IMR-90 (cell line): ENCODE measurements around the gene CHD9. TPM values are rescaled to one million over a fixed set of nuclear protein-coding genes. Genes with fewer than 3 reads are reported as not detected.

ENCODE experiments used
- ATAC-seq: fragments of 200-7000 bp; cut with Tn5 transposase; 2 replicates; pipeline ENCODE4 v1.9.1; 2020; ENCODE audit warnings: low read depth, mild to moderate bottlenecking, moderate library complexity
- BruUV-seq: library from RNA; stranded (reverse); fragments of 400-500 nt; replicated peaks from 2 replicates; lab custom pipeline; 2021; lab: Mats Ljungman, UMichigan
- CTCF ChIA-PET: fragments of 300-600 bp; formaldehyde crosslinking; extraction: SDS; loops from one replicate; lab custom pipeline; 2021; ENCODE audit warnings: antibody characterized with exemption; lab: Yijun Ruan, JAX
- POLR2A ChIA-PET: fragments of 300-600 bp; sonication (Branson Sonifier 250); formaldehyde crosslinking; loops from one replicate; lab custom pipeline; 2022; ENCODE audit warnings: antibody characterized with exemption; ENCODE audit not compliant: unreplicated experiment; lab: Charles Lee
- DNase-seq: peaks from one replicate; pipeline ENCODE4 v3.0.0; 2013
- H2AFZ ChIP-seq: replicated peaks from 2 replicates; pipeline ENCODE3; 2013; ENCODE audit warnings: low read length, mild to moderate bottlenecking; ENCODE audit not compliant: poor library complexity
- H2AK5ac ChIP-seq: 2 replicates; pipeline ENCODE4 v1.6.1; 2013; ENCODE audit warnings: low read depth, low read length, inconsistent platforms
- H2AK9ac ChIP-seq: replicated peaks from 2 replicates; pipeline ENCODE3; 2013; ENCODE audit warnings: mild to moderate bottlenecking, low read depth, low read length, moderate library complexity; ENCODE audit not compliant: poor library complexity
- H2BK120ac ChIP-seq: 2 replicates; pipeline ENCODE4 v1.6.1; 2013; ENCODE audit warnings: low read depth, low read length, inconsistent platforms
- H2BK15ac ChIP-seq: 3 replicates; pipeline ENCODE4 v1.6.1; 2013; ENCODE audit warnings: low read depth, low read length, inconsistent platforms
- H2BK20ac ChIP-seq: 2 replicates; pipeline ENCODE4 v1.6.1; 2013; ENCODE audit warnings: low read depth, mild to moderate bottlenecking, inconsistent platforms, low read length, moderate library complexity
- H2BK5ac ChIP-seq: 2 replicates; pipeline ENCODE4 v1.6.1; 2013; ENCODE audit warnings: mild to moderate bottlenecking, low read depth, low read length, inconsistent platforms; ENCODE audit not compliant: poor library complexity, severe bottlenecking
- H3K14ac ChIP-seq: replicated peaks from 2 replicates; pipeline ENCODE4 v1.6.1; 2013; ENCODE audit warnings: low read depth, low read length, inconsistent platforms
- H3K18ac ChIP-seq: 2 replicates; pipeline ENCODE4 v1.6.1; 2013; ENCODE audit warnings: low read depth, low read length, control low read depth
- H3K23ac ChIP-seq: 2 replicates; pipeline ENCODE4 v1.6.1; 2013; ENCODE audit warnings: low read depth, low read length, inconsistent platforms
- H3K27ac ChIP-seq: 2 replicates; pipeline ENCODE4 v1.5.1; 2013; ENCODE audit warnings: mild to moderate bottlenecking, control low read depth, low read length; ENCODE audit not compliant: insufficient read depth
- H3K27me3 ChIP-seq: 2 replicates; pipeline ENCODE4 v1.6.1; 2013; ENCODE audit warnings: low read length; ENCODE audit not compliant: control insufficient read depth, insufficient read depth
- H3K36me3 ChIP-seq: 2 replicates; pipeline ENCODE4 v1.6.1; 2013; ENCODE audit warnings: low read length, mixed read lengths; ENCODE audit not compliant: control insufficient read depth, insufficient read depth
- H3K4ac ChIP-seq: 2 replicates; pipeline ENCODE4 v1.6.1; 2013; ENCODE audit warnings: low read depth, low read length, inconsistent platforms
- H3K4me1 ChIP-seq: 2 replicates; pipeline ENCODE4 v1.6.1; 2013; ENCODE audit warnings: low read length, mixed read lengths; ENCODE audit not compliant: control insufficient read depth, insufficient read depth
- H3K4me2 ChIP-seq: 2 replicates; pipeline ENCODE4 v1.6.1; 2013; ENCODE audit warnings: low read depth, mild to moderate bottlenecking, control low read depth, low read length, moderate library complexity
- H3K4me3 ChIP-seq: 2 replicates; pipeline ENCODE4 v1.5.1; 2013; ENCODE audit warnings: low read depth, mild to moderate bottlenecking, control low read depth, low read length, moderate library complexity; ENCODE audit not compliant: insufficient read depth
- H3K56ac ChIP-seq: 2 replicates; pipeline ENCODE4 v1.6.1; 2013; ENCODE audit warnings: low read length, inconsistent platforms; ENCODE audit not compliant: insufficient read depth; ENCODE audit errors: extremely low read depth
- H3K79me1 ChIP-seq, 2 experiments: 2 replicates each; pipeline ENCODE4 v1.6.1; 2013; ENCODE audit warnings: low read length in 2 of 2, inconsistent platforms in 1 of 2, low read depth in 1 of 2
- H3K9ac ChIP-seq: 2 replicates; pipeline ENCODE4 v1.6.1; 2013; ENCODE audit warnings: low read depth, low read length, control low read depth
- H3K9me1 ChIP-seq: 2 replicates; pipeline ENCODE4 v1.6.1; 2013; ENCODE audit warnings: low read length, inconsistent platforms; ENCODE audit not compliant: insufficient read depth
- H3K9me3 ChIP-seq: 2 replicates; pipeline ENCODE4 v1.6.1; 2013; ENCODE audit warnings: low read length; ENCODE audit not compliant: control insufficient read depth, insufficient read depth
- H4K20me1 ChIP-seq: 2 replicates; pipeline ENCODE4 v1.6.1; 2013; ENCODE audit warnings: low read length, inconsistent platforms; ENCODE audit not compliant: insufficient read depth
- H4K5ac ChIP-seq: 2 replicates; pipeline ENCODE4 v1.6.1; 2013; ENCODE audit warnings: mild to moderate bottlenecking, low read depth, low read length, control low read depth
- H4K8ac ChIP-seq, 2 experiments: 2 replicates each; pipeline ENCODE4 v1.6.1; 2013; ENCODE audit warnings: low read depth in 2 of 2, low read length in 2 of 2, control low read depth in 1 of 2, inconsistent platforms in 1 of 2
- H4K91ac ChIP-seq: 2 replicates; pipeline ENCODE4 v1.6.1; 2013; ENCODE audit warnings: low read depth, low read length, inconsistent platforms; ENCODE audit not compliant: insufficient read depth
- POLR2A ChIP-seq: IDR thresholded peaks from 2 replicates; pipeline ENCODE4 v1.6.1; 2012; ENCODE audit warnings: mild to moderate bottlenecking, low read depth, low read length
- WGBS, 2 experiments: methylation state at CpG; one replicate each; pipeline versions ENCODE4 v1.1.5 to v1.1.7; 2013; ENCODE audit warnings: missing lambda C conversion rate in 2 of 2; ENCODE audit not compliant: insufficient read length in 1 of 2; ENCODE audit errors: extremely low coverage in 2 of 2; 5-methylcytosine and 5-hydroxymethylcytosine counted together
- dilution Hi-C: fragments of 300-500 bp; cut with HindIII; formaldehyde crosslinking; loops from one replicate; pipeline ENCODE4 v1.14.3; 2018; ENCODE audit warnings: low sequenced_read_pairs; ENCODE audit not compliant: unreplicated experiment
- in situ Hi-C: fragments of 300-500 bp; cut with MboI; formaldehyde crosslinking; loops from 3 replicates; pipeline ENCODE4 v1.14.3; 2019; ENCODE audit warnings: low sequenced_read_pairs, inconsistent platforms, mixed read lengths
- intact Hi-C: fragments of 100-400 bp; cut with micrococcal nuclease; formaldehyde crosslinking; loops from 2 replicates; pipeline ENCODE4 v1.10.0; 2022
- polyA plus RNA-seq, 3 experiments: library from polyadenylated mRNA; depleted of rRNA; stranded (reverse); fragments of >200 nt; gene quantifications; 2 replicates each; pipeline ENCODE4 v1.2.3, GENCODE V29; 2012; ENCODE audit warnings: low replicate concordance in 1 of 3
- total RNA-seq: library from RNA; depleted of rRNA; stranded (reverse); fragments of >200 nt; gene quantifications from 2 replicates; pipeline ENCODE4 v1.2.3, GENCODE V29; 2012
- TF ChIP-seq, protein P1 (sequence below): fragments of 150-350 bp; IDR thresholded peaks from 2 replicates; pipeline ENCODE4 v1.6.1; 2016; ENCODE audit warnings: low read depth, mild to moderate bottlenecking, low read length, moderate library complexity, borderline replicate concordance

CHD9 gene
- total and polyA plus RNA-seq, 2 of the 4 experiments (the other 2 are of a cell fraction): 9.1 to 48.8 TPM

DNA sequence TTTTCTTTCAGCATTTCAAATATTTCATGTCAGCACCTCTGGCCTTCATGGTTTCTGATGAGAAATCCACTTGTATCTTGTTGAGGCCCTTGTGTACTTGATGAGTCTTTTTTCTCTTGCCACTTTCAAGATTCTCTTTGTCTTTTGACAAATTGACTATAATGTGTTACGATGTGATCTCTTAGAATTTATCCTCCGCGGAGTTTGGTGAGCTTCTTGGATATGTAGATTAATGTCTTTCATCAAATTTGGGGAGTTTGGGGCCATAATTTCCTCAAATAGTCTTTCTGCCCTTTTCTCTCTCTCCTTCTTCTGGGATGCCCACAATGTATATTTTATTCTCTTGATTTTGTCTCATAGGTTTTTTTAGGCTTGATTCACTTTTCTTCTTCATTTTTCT, 96.0 kb downstream of the CHD9 start:
- H3K4ac ChIP-seq: no peak overlapping the region
- dilution Hi-C loops: no loop called here
- no peak overlapping the region for H2AK9ac ChIP-seq
- no peaks in the 10 kb centered on the region for H3K9me1 ChIP-seq
- no peak overlapping the region for H2BK15ac ChIP-seq
- peaks cover 30% of the 10 kb centered on the region for H4K20me1 ChIP-seq
- 0 out of 2 replicates have a peak, but pooled peaks cover 2% of the 10 kb centered on the region for H3K36me3 ChIP-seq
- H3K27me3 ChIP-seq: no peaks in the 10 kb centered on the region
- TF ChIP-seq, protein P1, sequence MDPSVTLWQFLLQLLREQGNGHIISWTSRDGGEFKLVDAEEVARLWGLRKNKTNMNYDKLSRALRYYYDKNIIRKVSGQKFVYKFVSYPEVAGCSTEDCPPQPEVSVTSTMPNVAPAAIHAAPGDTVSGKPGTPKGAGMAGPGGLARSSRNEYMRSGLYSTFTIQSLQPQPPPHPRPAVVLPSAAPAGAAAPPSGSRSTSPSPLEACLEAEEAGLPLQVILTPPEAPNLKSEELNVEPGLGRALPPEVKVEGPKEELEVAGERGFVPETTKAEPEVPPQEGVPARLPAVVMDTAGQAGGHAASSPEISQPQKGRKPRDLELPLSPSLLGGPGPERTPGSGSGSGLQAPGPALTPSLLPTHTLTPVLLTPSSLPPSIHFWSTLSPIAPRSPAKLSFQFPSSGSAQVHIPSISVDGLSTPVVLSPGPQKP: no peak
- TF ChIP-seq POLR2A: no peak
- H3K4me1 ChIP-seq: peaks cover 5% of the 10 kb centered on the region
- H3K27ac ChIP-seq: no peak overlapping the region
- no TSS peak for BruUV-seq
- no peaks in the 10 kb centered on the region for H3K9me3 ChIP-seq
- H3K14ac ChIP-seq: no peak overlapping the region
- H3K18ac ChIP-seq: no peak overlapping the region
- ATAC-seq (no peak), DNase-seq (no peak)
- no peak overlapping the region for H4K8ac ChIP-seq
- H3K4me2 ChIP-seq: no peak overlapping the region
- no peak overlapping the region for H3K23ac ChIP-seq
- H3K4me3 ChIP-seq: no peak overlapping the region
- H3K9ac ChIP-seq: no peak overlapping the region
- no peak overlapping the region for H2BK120ac ChIP-seq
- H4K5ac ChIP-seq: no peak overlapping the region
- no peak overlapping the region for H4K91ac ChIP-seq
- in situ Hi-C loops: loop anchor here (10.0 kb wide), 1 partner anchor 96 kb away; the partner anchor contains the start of genes CHD9 and CHD9NB
- no peak overlapping the region for H3K56ac ChIP-seq
- H2AFZ ChIP-seq: no peak overlapping the region
- no CpG with 5 or more reads among the region's 3 CpGs for WGBS, 2 experiments
- H3K79me1 ChIP-seq: peaks cover 13 to 37% of the 10 kb centered on the region in 2 experiments; a peak in 3 of 4 replicates
- H2AK5ac ChIP-seq: no peak overlapping the region
- H2BK5ac ChIP-seq: no peak overlapping the region
- intact Hi-C loops: no loop called here
- POLR2A ChIA-PET: no interaction called here
- no peak overlapping the region for H2BK20ac ChIP-seq
- CTCF ChIA-PET: interaction anchor here (1.2 kb wide), 1 partner anchor 9 kb away, joined by 3 read pairs; no protein-coding TSS in a partner anchor
